IMR-90 (cell line): ENCODE data around the gene ADGRG3. TPM values are rescaled to one million over a fixed set of nuclear protein-coding genes. Genes with fewer than 3 reads are reported as not detected.

ENCODE experiments used
- ATAC-seq: fragments of 200-7000 bp; cut with Tn5 transposase; 2 replicates; pipeline ENCODE4 v1.9.1; 2020; ENCODE audit warnings: low read depth, mild to moderate bottlenecking, moderate library complexity
- BruUV-seq: library from RNA; stranded (reverse); fragments of 400-500 nt; replicated peaks from 2 replicates; lab custom pipeline; 2021; lab: Mats Ljungman, UMichigan
- CTCF ChIA-PET: fragments of 300-600 bp; formaldehyde crosslinking; extraction: SDS; loops from one replicate; lab custom pipeline; 2021; ENCODE audit warnings: antibody characterized with exemption; lab: Yijun Ruan, JAX
- POLR2A ChIA-PET: fragments of 300-600 bp; sonication (Branson Sonifier 250); formaldehyde crosslinking; loops from one replicate; lab custom pipeline; 2022; ENCODE audit warnings: antibody characterized with exemption; ENCODE audit not compliant: unreplicated experiment; lab: Charles Lee
- DNase-seq: peaks from one replicate; pipeline ENCODE4 v3.0.0; 2013
- H2AFZ ChIP-seq: replicated peaks from 2 replicates; pipeline ENCODE3; 2013; ENCODE audit warnings: low read length, mild to moderate bottlenecking; ENCODE audit not compliant: poor library complexity
- H2AK5ac ChIP-seq: 2 replicates; pipeline ENCODE4 v1.6.1; 2013; ENCODE audit warnings: low read depth, low read length, inconsistent platforms
- H2AK9ac ChIP-seq: replicated peaks from 2 replicates; pipeline ENCODE3; 2013; ENCODE audit warnings: mild to moderate bottlenecking, low read depth, low read length, moderate library complexity; ENCODE audit not compliant: poor library complexity
- H2BK120ac ChIP-seq: 2 replicates; pipeline ENCODE4 v1.6.1; 2013; ENCODE audit warnings: low read depth, low read length, inconsistent platforms
- H2BK15ac ChIP-seq: 3 replicates; pipeline ENCODE4 v1.6.1; 2013; ENCODE audit warnings: low read depth, low read length, inconsistent platforms
- H2BK20ac ChIP-seq: 2 replicates; pipeline ENCODE4 v1.6.1; 2013; ENCODE audit warnings: low read depth, mild to moderate bottlenecking, inconsistent platforms, low read length, moderate library complexity
- H2BK5ac ChIP-seq: 2 replicates; pipeline ENCODE4 v1.6.1; 2013; ENCODE audit warnings: mild to moderate bottlenecking, low read depth, low read length, inconsistent platforms; ENCODE audit not compliant: poor library complexity, severe bottlenecking
- H3K14ac ChIP-seq: replicated peaks from 2 replicates; pipeline ENCODE4 v1.6.1; 2013; ENCODE audit warnings: low read depth, low read length, inconsistent platforms
- H3K18ac ChIP-seq: 2 replicates; pipeline ENCODE4 v1.6.1; 2013; ENCODE audit warnings: low read depth, low read length, control low read depth
- H3K23ac ChIP-seq: 2 replicates; pipeline ENCODE4 v1.6.1; 2013; ENCODE audit warnings: low read depth, low read length, inconsistent platforms
- H3K27ac ChIP-seq: 2 replicates; pipeline ENCODE4 v1.5.1; 2013; ENCODE audit warnings: mild to moderate bottlenecking, control low read depth, low read length; ENCODE audit not compliant: insufficient read depth
- H3K27me3 ChIP-seq: 2 replicates; pipeline ENCODE4 v1.6.1; 2013; ENCODE audit warnings: low read length; ENCODE audit not compliant: control insufficient read depth, insufficient read depth
- H3K36me3 ChIP-seq: 2 replicates; pipeline ENCODE4 v1.6.1; 2013; ENCODE audit warnings: low read length, mixed read lengths; ENCODE audit not compliant: control insufficient read depth, insufficient read depth
- H3K4ac ChIP-seq: 2 replicates; pipeline ENCODE4 v1.6.1; 2013; ENCODE audit warnings: low read depth, low read length, inconsistent platforms
- H3K4me1 ChIP-seq: 2 replicates; pipeline ENCODE4 v1.6.1; 2013; ENCODE audit warnings: low read length, mixed read lengths; ENCODE audit not compliant: control insufficient read depth, insufficient read depth
- H3K4me2 ChIP-seq: 2 replicates; pipeline ENCODE4 v1.6.1; 2013; ENCODE audit warnings: low read depth, mild to moderate bottlenecking, control low read depth, low read length, moderate library complexity
- H3K4me3 ChIP-seq: 2 replicates; pipeline ENCODE4 v1.5.1; 2013; ENCODE audit warnings: low read depth, mild to moderate bottlenecking, control low read depth, low read length, moderate library complexity; ENCODE audit not compliant: insufficient read depth
- H3K56ac ChIP-seq: 2 replicates; pipeline ENCODE4 v1.6.1; 2013; ENCODE audit warnings: low read length, inconsistent platforms; ENCODE audit not compliant: insufficient read depth; ENCODE audit errors: extremely low read depth
- H3K79me1 ChIP-seq, 2 experiments: 2 replicates each; pipeline ENCODE4 v1.6.1; 2013; ENCODE audit warnings: low read length in 2 of 2, inconsistent platforms in 1 of 2, low read depth in 1 of 2
- H3K9ac ChIP-seq: 2 replicates; pipeline ENCODE4 v1.6.1; 2013; ENCODE audit warnings: low read depth, low read length, control low read depth
- H3K9me1 ChIP-seq: 2 replicates; pipeline ENCODE4 v1.6.1; 2013; ENCODE audit warnings: low read length, inconsistent platforms; ENCODE audit not compliant: insufficient read depth
- H3K9me3 ChIP-seq: 2 replicates; pipeline ENCODE4 v1.6.1; 2013; ENCODE audit warnings: low read length; ENCODE audit not compliant: control insufficient read depth, insufficient read depth
- H4K20me1 ChIP-seq: 2 replicates; pipeline ENCODE4 v1.6.1; 2013; ENCODE audit warnings: low read length, inconsistent platforms; ENCODE audit not compliant: insufficient read depth
- H4K5ac ChIP-seq: 2 replicates; pipeline ENCODE4 v1.6.1; 2013; ENCODE audit warnings: mild to moderate bottlenecking, low read depth, low read length, control low read depth
- H4K8ac ChIP-seq, 2 experiments: 2 replicates each; pipeline ENCODE4 v1.6.1; 2013; ENCODE audit warnings: low read depth in 2 of 2, low read length in 2 of 2, control low read depth in 1 of 2, inconsistent platforms in 1 of 2
- H4K91ac ChIP-seq: 2 replicates; pipeline ENCODE4 v1.6.1; 2013; ENCODE audit warnings: low read depth, low read length, inconsistent platforms; ENCODE audit not compliant: insufficient read depth
- BHLHE40 ChIP-seq: fragments of 150-350 bp; IDR thresholded peaks from 2 replicates; pipeline ENCODE4 v1.6.1; 2016; ENCODE audit warnings: mild to moderate bottlenecking, low read depth, low read length
- CEBPB ChIP-seq: IDR thresholded peaks from 2 replicates; pipeline ENCODE4 v1.6.1; 2012; ENCODE audit warnings: low read depth, low read length, improper control_type of control experiment
- FOS ChIP-seq: fragments of 150-350 bp; IDR thresholded peaks from 2 replicates; pipeline ENCODE4 v1.6.1; 2016; ENCODE audit warnings: low read depth, low read length
- MAFK ChIP-seq: IDR thresholded peaks from 2 replicates; pipeline ENCODE4 v1.6.1; 2012; ENCODE audit warnings: low read depth, low read length, improper control_type of control experiment
- MAZ ChIP-seq: IDR thresholded peaks from 2 replicates; pipeline ENCODE4 v1.6.1; 2012; ENCODE audit warnings: low read depth, mild to moderate bottlenecking, low read length, improper control_type of control experiment, moderate library complexity, borderline replicate concordance
- MXI1 ChIP-seq: IDR thresholded peaks from 2 replicates; pipeline ENCODE4 v1.6.1; 2012; ENCODE audit warnings: low read depth, mild to moderate bottlenecking, low read length, moderate library complexity, borderline replicate concordance
- NFE2L2 ChIP-seq: fragments of 150-350 bp; IDR thresholded peaks from 2 replicates; pipeline ENCODE4 v1.6.1; 2016; ENCODE audit warnings: low read depth, mild to moderate bottlenecking, low read length
- POLR2A ChIP-seq: IDR thresholded peaks from 2 replicates; pipeline ENCODE4 v1.6.1; 2012; ENCODE audit warnings: mild to moderate bottlenecking, low read depth, low read length
- RAD21 ChIP-seq: IDR thresholded peaks from 2 replicates; pipeline ENCODE4 v1.6.1; 2012; ENCODE audit warnings: low read length, improper control_type of control experiment
- RCOR1 ChIP-seq: IDR thresholded peaks from 2 replicates; pipeline ENCODE4 v1.6.1; 2012; ENCODE audit warnings: mild to moderate bottlenecking, low read length, improper control_type of control experiment; ENCODE audit not compliant: insufficient replicate concordance
- RFX5 ChIP-seq: IDR thresholded peaks from 2 replicates; pipeline ENCODE4 v1.8.0; 2012; ENCODE audit warnings: low read depth, mild to moderate bottlenecking, low read length, moderate library complexity
- SMC3 ChIP-seq: fragments of 150-350 bp; IDR thresholded peaks from 2 replicates; pipeline ENCODE4 v1.6.1; 2016; ENCODE audit warnings: low read depth, mild to moderate bottlenecking, antibody characterized with exemption, low read length, moderate library complexity
- WGBS, 2 experiments: methylation state at CpG; one replicate each; pipeline versions ENCODE4 v1.1.5 to v1.1.7; 2013; ENCODE audit warnings: missing lambda C conversion rate in 2 of 2; ENCODE audit not compliant: insufficient read length in 1 of 2; ENCODE audit errors: extremely low coverage in 2 of 2; 5-methylcytosine and 5-hydroxymethylcytosine counted together
- dilution Hi-C: fragments of 300-500 bp; cut with HindIII; formaldehyde crosslinking; loops from one replicate; pipeline ENCODE4 v1.14.3; 2018; ENCODE audit warnings: low sequenced_read_pairs; ENCODE audit not compliant: unreplicated experiment
- in situ Hi-C: fragments of 300-500 bp; cut with MboI; formaldehyde crosslinking; loops from 3 replicates; pipeline ENCODE4 v1.14.3; 2019; ENCODE audit warnings: low sequenced_read_pairs, inconsistent platforms, mixed read lengths
- intact Hi-C: fragments of 100-400 bp; cut with micrococcal nuclease; formaldehyde crosslinking; loops from 2 replicates; pipeline ENCODE4 v1.10.0; 2022
- polyA plus RNA-seq, 3 experiments: library from polyadenylated mRNA; depleted of rRNA; stranded (reverse); fragments of >200 nt; gene quantifications; 2 replicates each; pipeline ENCODE4 v1.2.3, GENCODE V29; 2012; ENCODE audit warnings: low replicate concordance in 1 of 3
- total RNA-seq: library from RNA; depleted of rRNA; stranded (reverse); fragments of >200 nt; gene quantifications from 2 replicates; pipeline ENCODE4 v1.2.3, GENCODE V29; 2012
- TF ChIP-seq, protein P1 (sequence below): conservative IDR thresholded peaks from 2 replicates; pipeline ENCODE4 v1.5.1; 2012; ENCODE audit warnings: mild to moderate bottlenecking, low read depth, low read length, improper control_type of control experiment
- TF ChIP-seq, protein P2 (sequence below): fragments of 150-350 bp; IDR thresholded peaks from 2 replicates; pipeline ENCODE4 v1.6.1; 2017; ENCODE audit warnings: mild to moderate bottlenecking, antibody characterized with exemption, low read length, low read depth

Gene ADGRG3
- total and polyA plus RNA-seq, 2 of the 4 experiments (the other 2 are of a cell fraction) = not detected

DNA sequence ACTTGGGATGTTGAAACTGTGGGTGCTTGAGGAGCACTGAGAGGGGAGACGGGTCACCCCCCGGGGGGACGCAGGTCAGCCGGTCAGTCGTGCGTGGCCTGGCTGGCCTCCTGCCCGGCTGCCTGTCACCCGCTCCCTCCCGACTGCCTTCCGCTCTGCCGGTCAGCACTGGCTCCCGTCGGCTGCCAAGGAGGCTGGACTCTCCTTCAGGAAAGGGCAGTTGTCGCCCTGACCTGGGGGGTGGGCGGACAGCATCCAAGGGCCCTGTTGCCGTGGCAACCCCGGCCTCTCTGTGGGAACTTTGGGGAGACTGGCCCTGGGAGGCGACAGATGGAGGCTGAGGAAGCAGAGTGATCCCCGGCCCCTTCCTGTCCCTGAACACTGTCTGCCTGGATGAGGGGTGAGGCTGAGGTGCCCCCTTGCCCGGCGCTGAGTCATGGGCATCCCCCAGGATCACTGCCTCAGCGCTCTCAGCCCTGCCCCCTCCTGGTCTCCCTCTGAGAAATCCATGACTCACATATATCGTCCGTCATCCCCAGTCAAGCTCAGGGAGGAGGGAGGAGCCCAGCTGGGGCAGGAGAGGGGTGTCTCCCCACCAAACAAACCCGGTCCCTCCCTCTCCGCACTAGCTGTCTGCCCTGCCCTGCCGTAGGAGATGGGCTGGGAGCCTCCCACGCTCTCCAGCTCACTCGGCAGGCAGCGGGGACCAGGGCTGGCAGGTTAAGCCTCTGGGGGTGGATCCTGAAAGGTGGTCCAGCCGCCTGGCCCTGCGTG is 39.9 kb upstream of the ADGRG3 start, which contains the start of gene ADGRG1:
TSS of gene ADGRG1 (plus strand) at position 623 of the 774 bp plus-strand sequence. CDS start 21,658 bp downstream, outside the sequence.
- Histone ChIP-seq H4K8ac (peak within 1 kb of the TSS; percentile 65 to 80; a peak in 3 of 4 replicates), H3K9ac (peak within 1 kb of the TSS; percentile 19; the same call in 1 of the 2 replicates), H3K4me1 (peaks cover 25% of the 10 kb centered on the region), H4K5ac (peak within 1 kb of the TSS; percentile 11), H3K36me3 (no peaks in the 10 kb centered on the region), H3K56ac (no peak within 1 kb of the TSS), H2AFZ (peak within 1 kb of the TSS; percentile 77), H3K4ac (peak within 1 kb of the TSS; percentile 84), H3K79me1 (peaks cover 0 to 5% of the 10 kb centered on the region in 2 experiments; a peak in 1 of 4 replicates), H4K91ac (peak within 1 kb of the TSS; percentile 76), H3K4me2 (peak within 1 kb of the TSS; percentile 73), H3K9me1 (peaks cover 9% of the 10 kb centered on the region), H2BK120ac (peak within 1 kb of the TSS; percentile 82), H2BK20ac (peak within 1 kb of the TSS; percentile 76), H2AK5ac (peak within 1 kb of the TSS; percentile 99), H2AK9ac (peak within 1 kb of the TSS; percentile 66), H3K4me3 (peak within 1 kb of the TSS; percentile 20; the same call in 1 of the 2 replicates), H4K20me1 (no peaks in the 10 kb centered on the region; the same call in 1 of the 2 replicates), H3K27ac (peak within 1 kb of the TSS; percentile 58), H2BK5ac (peak within 1 kb of the TSS; percentile 78), H3K27me3 (no peaks in the 10 kb centered on the region), H2BK15ac (peak within 1 kb of the TSS; percentile 84; the same call in 2 of the 3 replicates), H3K14ac (peak within 1 kb of the TSS; percentile 78), H3K9me3 (no peaks in the 10 kb centered on the region), H3K23ac (peak within 1 kb of the TSS; percentile 41), H3K18ac (peak within 1 kb of the TSS; percentile 48)
- DNase-seq (peak; percentile 97), ATAC-seq (peak; percentile 92)
- BruUV-seq = no TSS peak
- in situ Hi-C loops (no loop called here), intact Hi-C loops (no loop called here), dilution Hi-C loops (no loop called here)
- peak; percentile 89 for TF ChIP-seq MAZ
- TF ChIP-seq SMC3 = no peak
- TF ChIP-seq, protein P1, sequence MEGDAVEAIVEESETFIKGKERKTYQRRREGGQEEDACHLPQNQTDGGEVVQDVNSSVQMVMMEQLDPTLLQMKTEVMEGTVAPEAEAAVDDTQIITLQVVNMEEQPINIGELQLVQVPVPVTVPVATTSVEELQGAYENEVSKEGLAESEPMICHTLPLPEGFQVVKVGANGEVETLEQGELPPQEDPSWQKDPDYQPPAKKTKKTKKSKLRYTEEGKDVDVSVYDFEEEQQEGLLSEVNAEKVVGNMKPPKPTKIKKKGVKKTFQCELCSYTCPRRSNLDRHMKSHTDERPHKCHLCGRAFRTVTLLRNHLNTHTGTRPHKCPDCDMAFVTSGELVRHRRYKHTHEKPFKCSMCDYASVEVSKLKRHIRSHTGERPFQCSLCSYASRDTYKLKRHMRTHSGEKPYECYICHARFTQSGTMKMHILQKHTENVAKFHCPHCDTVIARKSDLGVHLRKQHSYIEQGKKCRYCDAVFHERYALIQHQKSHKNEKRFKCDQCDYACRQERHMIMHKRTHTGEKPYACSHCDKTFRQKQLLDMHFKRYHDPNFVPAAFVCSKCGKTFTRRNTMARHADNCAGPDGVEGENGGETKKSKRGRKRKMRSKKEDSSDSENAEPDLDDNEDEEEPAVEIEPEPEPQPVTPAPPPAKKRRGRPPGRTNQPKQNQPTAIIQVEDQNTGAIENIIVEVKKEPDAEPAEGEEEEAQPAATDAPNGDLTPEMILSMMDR = 0 out of 2 replicates have a peak, but pooled peaks have one; percentile 27
- TF ChIP-seq CEBPB = peak; percentile 17; the same call in 1 of the 2 replicates
- TF ChIP-seq, protein P2, sequence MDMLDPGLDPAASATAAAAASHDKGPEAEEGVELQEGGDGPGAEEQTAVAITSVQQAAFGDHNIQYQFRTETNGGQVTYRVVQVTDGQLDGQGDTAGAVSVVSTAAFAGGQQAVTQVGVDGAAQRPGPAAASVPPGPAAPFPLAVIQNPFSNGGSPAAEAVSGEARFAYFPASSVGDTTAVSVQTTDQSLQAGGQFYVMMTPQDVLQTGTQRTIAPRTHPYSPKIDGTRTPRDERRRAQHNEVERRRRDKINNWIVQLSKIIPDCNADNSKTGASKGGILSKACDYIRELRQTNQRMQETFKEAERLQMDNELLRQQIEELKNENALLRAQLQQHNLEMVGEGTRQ = no peak
- TF ChIP-seq NFE2L2 = peak; percentile 71
- TF ChIP-seq BHLHE40 = peak; percentile 8; the same call in 1 of the 2 replicates
- TF ChIP-seq POLR2A = peak; percentile 47; the same call in 1 of the 2 replicates
- no peak for TF ChIP-seq RFX5
- no peak for TF ChIP-seq MXI1
- peak; percentile 63; the same call in 1 of the 2 replicates for TF ChIP-seq MAFK
- peak; percentile 71 for TF ChIP-seq RCOR1
- peak; percentile 99 for TF ChIP-seq FOS
- no peak for TF ChIP-seq RAD21
- 1% methylated on average over 14 of the region's 32 CpGs; no CpG with 5 or more reads in 1 of the 2 experiments for WGBS, 2 experiments
- POLR2A ChIA-PET = no interaction called here
- CTCF ChIA-PET = interaction anchor here (1.0 to 2.3 kb wide), 5 partner anchors 14 to 109 kb away, joined by 3 to 8 read pairs (median 3); no protein-coding TSS in a partner anchor
